GM23338 (cell line): Measurements from ENCODE around the gene IL19. TPM values are rescaled to one million over a fixed set of nuclear protein-coding genes. Genes with fewer than 3 reads are reported as not detected.

Experiments
- ATAC-seq: fragments of 200-7000 bp; cut with Tn5 transposase; 3 replicates; pipeline ENCODE4 v1.9.1; 2020
- DNase-seq: peaks from one replicate; pipeline ENCODE4 v3.0.0-alpha.2; 2015; ENCODE audit warnings: low spot score
- H2AFZ ChIP-seq: fragments of 200-600 bp; sonication (generic); 2 replicates; pipeline ENCODE4 v1.8.0; 2016; ENCODE audit warnings: antibody characterized with exemption, mild to moderate bottlenecking, moderate library complexity
- H3F3A ChIP-seq: fragments of 200-600 bp; sonication (generic); replicated peaks from 2 replicates; pipeline ENCODE4 v1.8.0; 2017; ENCODE audit warnings: antibody characterized with exemption, mixed run types, low read depth
- H3K27ac ChIP-seq: fragments of 200-600 bp; sonication (generic); 2 replicates; pipeline ENCODE4 v1.6.1; 2016; ENCODE audit warnings: low read depth
- H3K27me3 ChIP-seq: fragments of 200-600 bp; sonication (generic); 2 replicates; pipeline ENCODE4 v1.8.0; 2016; ENCODE audit warnings: mild to moderate bottlenecking, mixed run types, moderate library complexity; ENCODE audit not compliant: insufficient read depth
- H3K36me3 ChIP-seq: fragments of 200-600 bp; sonication (generic); 2 replicates; pipeline ENCODE4 v1.8.0; 2016; ENCODE audit warnings: mild to moderate bottlenecking; ENCODE audit not compliant: insufficient read depth
- H3K4me1 ChIP-seq: fragments of 200-600 bp; sonication (generic); 2 replicates; pipeline ENCODE4 v1.8.0; 2016; ENCODE audit warnings: mild to moderate bottlenecking, moderate library complexity; ENCODE audit not compliant: insufficient read depth
- H3K4me2 ChIP-seq: fragments of 200-600 bp; sonication (generic); 2 replicates; pipeline ENCODE4 v1.7.1; 2017; ENCODE audit warnings: mixed run types
- H3K4me3 ChIP-seq: fragments of 200-600 bp; sonication (generic); 2 replicates; pipeline ENCODE4 v1.6.1; 2016; ENCODE audit warnings: mixed run types
- H3K79me2 ChIP-seq: fragments of 200-600 bp; sonication (generic); replicated peaks from 2 replicates; pipeline ENCODE4 v1.8.0; 2017; ENCODE audit warnings: mild to moderate bottlenecking; ENCODE audit not compliant: insufficient read depth
- H3K9me2 ChIP-seq: fragments of 200-600 bp; sonication (generic); 2 replicates; pipeline ENCODE4 v1.8.0; 2017; ENCODE audit not compliant: insufficient read depth
- H4K20me1 ChIP-seq: fragments of 200-600 bp; sonication (generic); replicated peaks from 2 replicates; pipeline ENCODE4 v1.8.0; 2017; ENCODE audit warnings: mild to moderate bottlenecking; ENCODE audit not compliant: insufficient read depth
- H3K27ac Mint-ChIP-seq: 2 replicates; pipeline ENCODE4 v1.8.0; 2020; ENCODE audit warnings: inconsistent platforms, mild to moderate bottlenecking, moderate library complexity, mixed read lengths
- H3K27me3 Mint-ChIP-seq: 3 replicates; pipeline ENCODE4 v1.8.0; 2022; ENCODE audit warnings: low read depth, mild to moderate bottlenecking, moderate library complexity, mixed read lengths, inconsistent platforms; ENCODE audit not compliant: insufficient read depth, poor library complexity
- H3K36me3 Mint-ChIP-seq: 3 replicates; pipeline ENCODE4 v1.8.0; 2021; ENCODE audit warnings: low read depth, mild to moderate bottlenecking, inconsistent platforms, moderate library complexity, mixed read lengths
- H3K4me1 Mint-ChIP-seq: 3 replicates; pipeline ENCODE4 v1.8.0; 2020; ENCODE audit warnings: mild to moderate bottlenecking, inconsistent platforms, mixed read lengths
- H3K4me3 Mint-ChIP-seq: 3 replicates; pipeline ENCODE4 v1.8.0; 2021; ENCODE audit warnings: moderate library complexity, mild to moderate bottlenecking, inconsistent platforms, mixed read lengths
- H3K9me3 Mint-ChIP-seq: 3 replicates; pipeline ENCODE4 v1.8.0; 2020; ENCODE audit warnings: moderate library complexity, mild to moderate bottlenecking, inconsistent platforms, mixed read lengths
- CREB1 ChIP-seq: fragments of 250-450 bp; sonication (Bioruptor Pico); IDR thresholded peaks from 2 replicates; pipeline ENCODE4 v1.5.0; 2020; ENCODE audit warnings: low read depth, mild to moderate bottlenecking, moderate library complexity
- ETS1 ChIP-seq: IDR thresholded peaks from 2 replicates; pipeline ENCODE4 v1.6.1; 2016; ENCODE audit warnings: antibody characterized with exemption
- EZH2 ChIP-seq: fragments of 200-600 bp; sonication (generic); IDR thresholded peaks from one replicate; pipeline ENCODE4 v1.8.0; 2017; ENCODE audit warnings: antibody characterized with exemption, mild to moderate bottlenecking, low read depth; ENCODE audit not compliant: unreplicated experiment
- JUNB ChIP-seq: IDR thresholded peaks from one replicate; pipeline ENCODE4 v1.6.1; 2016; ENCODE audit warnings: antibody characterized with exemption; ENCODE audit not compliant: unreplicated experiment
- ZNF114 ChIP-seq: fragments of 250-450 bp; sonication (Bioruptor Pico); IDR thresholded peaks from 2 replicates; pipeline ENCODE4 v1.5.0; 2020; ENCODE audit warnings: mild to moderate bottlenecking, moderate library complexity
- ZNF331 ChIP-seq: fragments of 250-450 bp; sonication (Bioruptor Pico); IDR thresholded peaks from 2 replicates; pipeline ENCODE4 v1.5.0; 2020; ENCODE audit warnings: low read depth, mild to moderate bottlenecking, moderate library complexity
- polyA plus RNA-seq: library from polyadenylated mRNA; unstranded; fragments of >200 nt; fragmentation: Nextera tagmentation; extraction: Ambion mirVana; gene quantifications from 2 replicates; pipeline ENCODE4 v1.2.1, GENCODE V29; 2016
- total RNA-seq: library from RNA; depleted of rRNA; stranded (reverse); fragments of >200 nt; shearing (Covaris generic); gene quantifications from 2 replicates; pipeline ENCODE4 v1.2.3, GENCODE V29; 2014
- TF ChIP-seq, protein P1 (sequence below), 2 experiments: fragments of 200-600 bp in 1 of 2; sonication (generic) in 1 of 2; conservative IDR thresholded peaks; 2 replicates each; pipeline versions ENCODE4 v1.5.1 to v1.6.1; 2016 to 2017; ENCODE audit warnings: antibody characterized with exemption in 2 of 2, low read depth in 2 of 2, mild to moderate bottlenecking in 2 of 2, moderate library complexity in 1 of 2

Gene IL19
- total and polyA plus RNA-seq, 2 experiments from 2014 or later: not detected

- TF ChIP-seq CREB1 (CRISPR knock-in tag): no peak
- no peak for TF ChIP-seq ETS1
- TF ChIP-seq JUNB: no peak
- TF ChIP-seq ZNF331 (CRISPR knock-in tag): no peak
- TF ChIP-seq ZNF114 (CRISPR knock-in tag): no peak
- TF ChIP-seq EZH2: no peak
- H3K4me3 ChIP-seq: no peak overlapping the region
- H3K79me2 ChIP-seq: no peaks in the 10 kb centered on the region
- H3K27ac ChIP-seq: no peak overlapping the region
- no peaks in the 10 kb centered on the region for H3K36me3 ChIP-seq
- DNase-seq: no peak
- H3K27me3 ChIP-seq: no peaks in the 10 kb centered on the region
- H3K4me2 ChIP-seq: no peak overlapping the region
- no peaks in the 10 kb centered on the region for H3K9me3 Mint-ChIP-seq
- H3F3A ChIP-seq: no peaks in the 10 kb centered on the region
- no peak overlapping the region for H2AFZ ChIP-seq
- H3K4me1 Mint-ChIP-seq: peaks cover 6% of the 10 kb centered on the region; the same call in 2 of the 3 replicates
- H3K36me3 Mint-ChIP-seq: no peaks in the 10 kb centered on the region
- H4K20me1 ChIP-seq: no peaks in the 10 kb centered on the region; the same call in 1 of the 2 replicates
- H3K27ac Mint-ChIP-seq: no peak overlapping the region
- ATAC-seq: no peak
- peaks cover 2% of the 10 kb centered on the region for H3K27me3 Mint-ChIP-seq
- H3K4me3 Mint-ChIP-seq: no peak overlapping the region
- H3K4me1 ChIP-seq: no peaks in the 10 kb centered on the region
- H3K9me2 ChIP-seq: no peaks in the 10 kb centered on the region
Observed at GRCh38 chr1:206805357-206805756, 34.8 kb downstream of the IL19 start.

DNA sequence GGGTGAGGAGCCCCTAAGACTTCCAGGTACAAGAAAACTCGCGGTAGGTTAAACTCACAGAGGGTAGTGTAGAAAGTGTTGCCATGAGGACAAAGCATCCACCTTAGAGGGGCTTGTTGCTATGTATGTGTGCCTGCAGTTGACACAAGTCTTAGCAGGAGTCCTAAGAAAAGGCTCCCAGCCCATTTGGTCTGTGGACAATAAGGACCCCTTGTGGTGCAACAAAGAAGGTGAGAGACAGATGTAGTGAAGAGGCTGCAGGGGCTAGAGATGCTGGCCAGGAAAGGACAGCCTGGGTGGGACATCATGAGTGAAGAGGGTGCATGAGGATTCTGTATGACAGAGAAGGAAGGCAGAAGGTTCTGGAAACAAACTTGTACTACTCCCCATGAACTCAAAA lies 38.0 kb downstream of the IL19 start:
- TF ChIP-seq EZH2: no peak
- TF ChIP-seq, protein P1, sequence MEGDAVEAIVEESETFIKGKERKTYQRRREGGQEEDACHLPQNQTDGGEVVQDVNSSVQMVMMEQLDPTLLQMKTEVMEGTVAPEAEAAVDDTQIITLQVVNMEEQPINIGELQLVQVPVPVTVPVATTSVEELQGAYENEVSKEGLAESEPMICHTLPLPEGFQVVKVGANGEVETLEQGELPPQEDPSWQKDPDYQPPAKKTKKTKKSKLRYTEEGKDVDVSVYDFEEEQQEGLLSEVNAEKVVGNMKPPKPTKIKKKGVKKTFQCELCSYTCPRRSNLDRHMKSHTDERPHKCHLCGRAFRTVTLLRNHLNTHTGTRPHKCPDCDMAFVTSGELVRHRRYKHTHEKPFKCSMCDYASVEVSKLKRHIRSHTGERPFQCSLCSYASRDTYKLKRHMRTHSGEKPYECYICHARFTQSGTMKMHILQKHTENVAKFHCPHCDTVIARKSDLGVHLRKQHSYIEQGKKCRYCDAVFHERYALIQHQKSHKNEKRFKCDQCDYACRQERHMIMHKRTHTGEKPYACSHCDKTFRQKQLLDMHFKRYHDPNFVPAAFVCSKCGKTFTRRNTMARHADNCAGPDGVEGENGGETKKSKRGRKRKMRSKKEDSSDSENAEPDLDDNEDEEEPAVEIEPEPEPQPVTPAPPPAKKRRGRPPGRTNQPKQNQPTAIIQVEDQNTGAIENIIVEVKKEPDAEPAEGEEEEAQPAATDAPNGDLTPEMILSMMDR (conservative IDR thresholded peaks at IDR 0.05; ENCODE audit: low read depth in 2 of 2): peak; percentile 45 to 84
- no peaks in the 10 kb centered on the region for H3K36me3 ChIP-seq
- H3K27ac ChIP-seq: no peak overlapping the region
- no peaks in the 10 kb centered on the region; the same call in 1 of the 2 replicates for H4K20me1 ChIP-seq
- Mint-ChIP-seq H3K36me3 (no peaks in the 10 kb centered on the region), H3K4me3 (no peak overlapping the region), H3K9me3 (peaks cover 3% of the 10 kb centered on the region; the same call in 1 of the 3 replicates), H3K4me1 (peaks cover 6% of the 10 kb centered on the region; the same call in 2 of the 3 replicates), H3K27ac (no peak overlapping the region), H3K27me3 (no peaks in the 10 kb centered on the region)
- H3K4me2 ChIP-seq: no peak overlapping the region
- H3K9me2 ChIP-seq: no peaks in the 10 kb centered on the region
- H3K27me3 ChIP-seq: no peaks in the 10 kb centered on the region
- no peaks in the 10 kb centered on the region for H3K4me1 ChIP-seq
- no peak overlapping the region for H2AFZ ChIP-seq
- no peak overlapping the region for H3K4me3 ChIP-seq
- ATAC-seq: peak; percentile 95
- DNase-seq: peak; percentile 67
- H3F3A ChIP-seq: no peaks in the 10 kb centered on the region
- H3K79me2 ChIP-seq: no peaks in the 10 kb centered on the region
